BJ (cell line): ENCODE measurements around the gene SIGMAR1. TPM values are rescaled to one million over a fixed set of nuclear protein-coding genes. Genes with fewer than 3 reads are reported as not detected.

Experiments
- CTCF ChIA-PET: fragments of 350-600 bp; formaldehyde crosslinking; extraction: SDS; loops from one replicate; lab custom pipeline; 2021; ENCODE audit warnings: antibody characterized with exemption, inconsistent platforms; lab: Yijun Ruan, JAX
- POLR2A ChIA-PET: fragments of 300-600 bp; sonication (Branson Sonifier 250); formaldehyde crosslinking; extraction: SDS; loops from one replicate; lab custom pipeline; 2021; ENCODE audit warnings: antibody characterized with exemption; lab: Charles Lee
- DNase-seq: peaks from one replicate; pipeline ENCODE4 v3.0.0-alpha.2; 2011; ENCODE audit warnings: low read depth
- H3K27me3 ChIP-seq: 2 replicates; pipeline ENCODE4 v1.6.0; 2011; ENCODE audit warnings: low read length; ENCODE audit not compliant: control insufficient read depth, insufficient read depth
- H3K36me3 ChIP-seq: 2 replicates; pipeline ENCODE4 v1.5.1; 2011; ENCODE audit warnings: low read length; ENCODE audit not compliant: control insufficient read depth, insufficient read depth
- H3K4me3 ChIP-seq: 2 replicates; pipeline ENCODE4 v1.5.1; 2011; ENCODE audit warnings: low read depth, mild to moderate bottlenecking, control low read depth, low read length
- polyA plus RNA-seq: library from polyadenylated mRNA; depleted of rRNA; stranded (reverse); fragments of >200 nt; gene quantifications from 2 replicates; pipeline ENCODE4 v1.2.3, GENCODE V29; 2011
- TF ChIP-seq, protein P1 (sequence below): IDR thresholded peaks from 2 replicates; pipeline ENCODE4 v1.5.1; 2011; ENCODE audit warnings: low read depth, mild to moderate bottlenecking, control low read depth, inconsistent platforms, low read length, moderate library complexity; ENCODE audit not compliant: insufficient read depth

SIGMAR1 gene
- polyA plus RNA-seq, 1 experiment, result 95.5 TPM

DNA sequence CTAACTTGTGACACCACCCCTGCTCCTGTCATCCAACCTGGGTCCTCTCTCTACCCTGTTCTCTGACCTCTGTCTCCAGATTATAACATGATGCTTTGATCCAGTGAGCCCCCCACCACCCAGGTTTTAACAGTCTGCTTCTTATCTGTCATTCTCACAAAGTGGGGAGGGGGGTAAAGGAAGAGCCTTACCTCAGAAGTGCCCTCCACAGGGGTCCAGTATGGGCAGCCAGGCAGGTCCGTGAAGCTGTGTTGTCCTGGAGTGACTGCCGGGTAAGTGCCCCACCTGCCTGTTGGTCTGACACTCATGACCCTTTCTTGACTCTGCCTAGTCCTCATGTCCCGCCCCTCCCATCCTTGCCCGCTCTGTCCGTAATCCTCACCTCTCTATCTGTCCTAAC is 17.8 kb upstream of the SIGMAR1 start:
- TF ChIP-seq, protein P1, sequence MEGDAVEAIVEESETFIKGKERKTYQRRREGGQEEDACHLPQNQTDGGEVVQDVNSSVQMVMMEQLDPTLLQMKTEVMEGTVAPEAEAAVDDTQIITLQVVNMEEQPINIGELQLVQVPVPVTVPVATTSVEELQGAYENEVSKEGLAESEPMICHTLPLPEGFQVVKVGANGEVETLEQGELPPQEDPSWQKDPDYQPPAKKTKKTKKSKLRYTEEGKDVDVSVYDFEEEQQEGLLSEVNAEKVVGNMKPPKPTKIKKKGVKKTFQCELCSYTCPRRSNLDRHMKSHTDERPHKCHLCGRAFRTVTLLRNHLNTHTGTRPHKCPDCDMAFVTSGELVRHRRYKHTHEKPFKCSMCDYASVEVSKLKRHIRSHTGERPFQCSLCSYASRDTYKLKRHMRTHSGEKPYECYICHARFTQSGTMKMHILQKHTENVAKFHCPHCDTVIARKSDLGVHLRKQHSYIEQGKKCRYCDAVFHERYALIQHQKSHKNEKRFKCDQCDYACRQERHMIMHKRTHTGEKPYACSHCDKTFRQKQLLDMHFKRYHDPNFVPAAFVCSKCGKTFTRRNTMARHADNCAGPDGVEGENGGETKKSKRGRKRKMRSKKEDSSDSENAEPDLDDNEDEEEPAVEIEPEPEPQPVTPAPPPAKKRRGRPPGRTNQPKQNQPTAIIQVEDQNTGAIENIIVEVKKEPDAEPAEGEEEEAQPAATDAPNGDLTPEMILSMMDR, result no peak
- Histone ChIP-seq H3K27me3 (no peaks in the 10 kb centered on the region), H3K36me3 (peaks cover 4% of the 10 kb centered on the region), H3K4me3 (no peak overlapping the region)
- DNase-seq, result no peak
- CTCF ChIA-PET, result interaction anchor here (1.4 to 4.2 kb wide), 3 partner anchors 9 to 47 kb away, joined by 3 to 42 read pairs (median 5); no protein-coding TSS in a partner anchor
- POLR2A ChIA-PET, result no interaction called here

DNA sequence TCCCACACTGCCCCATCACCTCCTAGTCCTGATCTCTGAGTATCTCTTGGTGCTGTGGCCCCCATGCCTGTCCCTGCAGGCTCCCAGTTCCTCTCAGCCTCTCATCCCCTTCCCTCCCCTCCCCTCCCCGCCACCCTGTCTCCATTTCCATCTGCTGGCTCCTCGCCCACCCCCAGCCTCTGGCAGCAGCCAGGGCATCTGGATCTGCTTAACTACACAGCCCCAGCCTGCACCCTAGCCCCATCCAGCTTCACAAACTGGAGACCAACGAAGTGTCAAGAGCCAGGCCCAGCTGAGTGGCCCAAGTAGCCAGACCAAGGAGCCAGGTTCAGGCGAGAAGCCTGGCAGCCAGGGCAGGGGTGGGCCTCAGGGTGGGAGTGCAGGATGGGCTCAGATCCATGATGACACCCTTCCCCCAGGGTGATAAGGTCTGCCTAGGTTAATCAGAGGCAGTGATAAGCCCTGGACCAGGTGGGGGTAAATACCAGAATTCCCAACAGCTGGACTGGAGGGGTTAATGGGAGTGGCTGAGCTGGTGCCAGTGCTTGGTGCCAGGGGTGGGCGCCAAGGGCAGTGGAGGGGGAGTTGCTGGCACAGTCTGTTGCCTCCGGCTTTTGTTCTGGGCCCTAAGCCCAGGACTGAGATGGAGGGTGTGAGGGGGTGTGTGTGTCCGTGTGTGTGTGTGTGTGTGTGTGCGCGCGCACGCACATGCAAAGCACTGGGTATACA is 16.9 kb upstream of the SIGMAR1 start:
- TF ChIP-seq, protein P1, result no peak
- ChIA-PET CTCF (interaction anchor here (0.7 to 4.2 kb wide), 5 partner anchors 10 to 48 kb away, joined by 3 to 42 read pairs (median 5); no protein-coding TSS in a partner anchor), POLR2A (interaction anchor here (1.4 kb wide), 1 partner anchor 11 kb away, joined by 6 read pairs; no protein-coding TSS in a partner anchor)
- Histone ChIP-seq H3K36me3 (peaks cover 2% of the 10 kb centered on the region), H3K27me3 (no peaks in the 10 kb centered on the region), H3K4me3 (no peak overlapping the region)
- no peak for DNase-seq

DNA sequence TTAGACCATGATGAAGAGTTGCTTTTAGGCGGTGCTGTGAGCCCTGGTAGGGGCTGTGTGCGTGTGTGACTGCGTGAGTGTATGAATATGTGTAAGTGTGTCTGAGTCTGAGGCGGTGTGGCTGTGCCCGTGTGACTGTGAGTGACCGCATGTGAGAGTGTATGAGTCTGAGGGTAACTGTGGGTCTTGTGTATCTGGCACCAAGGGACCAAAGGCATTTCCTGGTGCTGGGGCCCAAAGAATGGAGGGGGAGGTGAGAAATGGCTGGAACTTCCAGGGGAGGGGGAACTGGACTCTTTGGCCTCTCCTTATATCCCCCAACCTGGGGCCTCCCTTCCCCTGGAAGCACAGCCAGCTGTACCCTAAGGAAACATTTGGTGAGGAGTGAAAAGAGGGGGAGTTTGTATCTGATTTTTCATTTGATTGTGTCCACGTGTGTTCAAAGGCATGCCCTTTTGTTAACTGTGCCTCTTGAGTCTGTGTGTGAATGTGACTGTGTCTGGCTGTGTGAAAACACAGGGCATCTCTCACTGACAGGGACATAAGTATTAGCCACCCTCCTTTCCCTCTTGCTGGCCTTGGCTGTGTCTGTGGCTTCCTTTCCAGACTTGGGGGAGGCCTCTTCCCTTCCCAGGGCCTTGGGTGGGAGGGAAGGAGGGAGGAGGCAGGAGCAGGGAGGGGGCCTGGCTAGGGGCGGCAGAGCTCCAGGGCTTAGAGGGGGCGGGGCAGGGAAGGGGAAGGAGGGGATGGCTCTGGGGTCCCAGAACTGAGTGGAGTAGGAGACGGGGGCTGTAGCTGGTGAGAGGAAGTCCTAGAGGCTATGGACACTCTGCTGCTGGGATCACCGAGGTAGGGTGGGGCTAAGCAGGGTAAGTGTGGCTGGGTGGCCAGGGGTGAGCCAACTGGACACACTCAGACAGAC is 15.8 kb upstream of the SIGMAR1 start:
- DNase-seq, result no peak

DNA sequence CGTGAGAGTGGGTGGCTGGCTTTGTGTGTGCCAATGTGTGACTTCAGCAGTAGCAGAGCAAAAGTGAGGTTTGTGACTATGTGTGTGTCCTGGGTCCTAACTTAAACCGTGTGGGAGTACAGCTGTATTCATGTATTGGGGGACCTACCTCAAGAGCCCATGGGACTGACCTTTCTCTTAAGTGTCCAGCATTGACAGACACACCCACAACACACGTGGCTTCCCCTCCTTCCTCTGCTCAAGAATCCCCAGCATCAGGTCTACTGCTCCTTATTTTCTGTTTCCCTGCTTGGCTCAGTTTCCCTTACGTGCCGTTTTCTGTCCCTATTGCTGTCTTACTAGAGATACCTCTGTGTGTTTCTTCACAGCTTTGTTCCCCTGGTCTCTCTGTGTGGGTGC is 15.0 kb upstream of the SIGMAR1 start:
- POLR2A ChIA-PET, result no interaction called here
- peak overlapping the region; percentile 47 for H3K4me3 ChIP-seq
- TF ChIP-seq, protein P1, result no peak
- CTCF ChIA-PET, result interaction anchor here (1.0 to 4.2 kb wide), 4 partner anchors 9 to 18 kb away, joined by 3 to 42 read pairs (median 8); no protein-coding TSS in a partner anchor
- no peak for DNase-seq
- peaks cover 11% of the 10 kb centered on the region for H3K36me3 ChIP-seq
- H3K27me3 ChIP-seq, result no peaks in the 10 kb centered on the region

More for the DNA sequence above, 15.8 kb upstream of the SIGMAR1 start:
- TF ChIP-seq, protein P1, result no peak
- ChIA-PET POLR2A (interaction anchor here (1.4 kb wide), 1 partner anchor 12 kb away, joined by 6 read pairs; no protein-coding TSS in a partner anchor), CTCF (interaction anchor here (0.6 to 4.2 kb wide), 6 partner anchors 8 to 48 kb away, joined by 3 to 42 read pairs (median 4); partner anchors contain the start of gene DCTN3)
- H3K36me3 ChIP-seq, result peaks cover 11% of the 10 kb centered on the region
- no peaks in the 10 kb centered on the region for H3K27me3 ChIP-seq
- no peak overlapping the region for H3K4me3 ChIP-seq
